Colonic mucosa (tissue), 4 donors: Measurements from ENCODE around the gene FASTK. TPM values are rescaled to one million over a fixed set of nuclear protein-coding genes. Genes with fewer than 3 reads are reported as not detected.

ENCODE experiments used
- DNase-seq: peaks from one replicate; pipeline ENCODE4 v3.0.0-alpha.2; 2020
- H3K27ac ChIP-seq: fragments of 200-600 bp; one replicate; pipeline ENCODE4 v1.8.0; 2021
- H3K27me3 ChIP-seq: fragments of 200-600 bp; one replicate; pipeline ENCODE4 v1.8.0; 2021
- H3K36me3 ChIP-seq: fragments of 200-600 bp; one replicate; pipeline ENCODE4 v1.8.0; 2021
- H3K4me1 ChIP-seq: fragments of 200-600 bp; one replicate; pipeline ENCODE4 v1.8.0; 2021; ENCODE audit warnings: mild to moderate bottlenecking
- H3K4me3 ChIP-seq: fragments of 200-600 bp; one replicate; pipeline ENCODE4 v1.8.0; 2021
- H3K9ac ChIP-seq, 2 donors: one replicate each; pipeline ENCODE4 v1.7.0; 2013; ENCODE audit warnings: control low read depth in 2 of 2, low read depth in 2 of 2, low read length in 2 of 2
- H3K9me3 ChIP-seq: fragments of 200-600 bp; one replicate; pipeline ENCODE4 v1.8.0; 2021
- intact Hi-C: fragments of 100-400 bp; cut with DNase I; formaldehyde crosslinking; loops from one replicate; pipeline ENCODE4 v1.14.1; 2022
- total RNA-seq, 2 donors: library from RNA; stranded (reverse); fragmentation: NEBNext Ultra II Directional in 1 of 2; extraction: Animal tissue kit (Norgen Biotek cat#: 25700) in 1 of 2; gene quantifications; one replicate each; pipeline ENCODE4 v1.2.1, GENCODE V29; 2021
- TF ChIP-seq, protein P1 (sequence below): fragments of 200-600 bp; IDR thresholded peaks from one replicate; pipeline ENCODE4 v1.8.0; 2022; ENCODE audit warnings: antibody characterized with exemption, mild to moderate bottlenecking
- donor health status: healthy.
- donor health status: DM: no; HTN: no; CAD: no.
- donor health status: DM: no; HTN: no; CAD: no.

Gene FASTK
- total RNA-seq, 2 donors from 2014 or later = 67.0 to 149 TPM

DNA sequence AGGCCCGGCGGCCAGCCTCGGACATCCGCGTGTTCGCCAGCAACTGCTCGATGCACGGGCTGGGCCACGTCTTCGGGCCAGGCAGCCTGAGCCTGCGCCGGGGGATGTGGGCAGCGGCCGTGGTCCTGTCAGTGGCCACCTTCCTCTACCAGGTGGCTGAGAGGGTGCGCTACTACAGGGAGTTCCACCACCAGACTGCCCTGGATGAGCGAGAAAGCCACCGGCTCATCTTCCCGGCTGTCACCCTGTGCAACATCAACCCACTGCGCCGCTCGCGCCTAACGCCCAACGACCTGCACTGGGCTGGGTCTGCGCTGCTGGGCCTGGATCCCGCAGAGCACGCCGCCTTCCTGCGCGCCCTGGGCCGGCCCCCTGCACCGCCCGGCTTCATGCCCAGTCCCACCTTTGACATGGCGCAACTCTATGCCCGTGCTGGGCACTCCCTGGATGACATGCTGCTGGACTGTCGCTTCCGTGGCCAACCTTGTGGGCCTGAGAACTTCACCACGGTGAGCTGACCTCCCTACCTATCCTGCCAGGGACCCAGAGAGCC is 31.6 kb downstream of the FASTK start:
- intact Hi-C loops = no loop called here
- no peak overlapping the region for H3K27ac ChIP-seq
- TF ChIP-seq, protein P1, sequence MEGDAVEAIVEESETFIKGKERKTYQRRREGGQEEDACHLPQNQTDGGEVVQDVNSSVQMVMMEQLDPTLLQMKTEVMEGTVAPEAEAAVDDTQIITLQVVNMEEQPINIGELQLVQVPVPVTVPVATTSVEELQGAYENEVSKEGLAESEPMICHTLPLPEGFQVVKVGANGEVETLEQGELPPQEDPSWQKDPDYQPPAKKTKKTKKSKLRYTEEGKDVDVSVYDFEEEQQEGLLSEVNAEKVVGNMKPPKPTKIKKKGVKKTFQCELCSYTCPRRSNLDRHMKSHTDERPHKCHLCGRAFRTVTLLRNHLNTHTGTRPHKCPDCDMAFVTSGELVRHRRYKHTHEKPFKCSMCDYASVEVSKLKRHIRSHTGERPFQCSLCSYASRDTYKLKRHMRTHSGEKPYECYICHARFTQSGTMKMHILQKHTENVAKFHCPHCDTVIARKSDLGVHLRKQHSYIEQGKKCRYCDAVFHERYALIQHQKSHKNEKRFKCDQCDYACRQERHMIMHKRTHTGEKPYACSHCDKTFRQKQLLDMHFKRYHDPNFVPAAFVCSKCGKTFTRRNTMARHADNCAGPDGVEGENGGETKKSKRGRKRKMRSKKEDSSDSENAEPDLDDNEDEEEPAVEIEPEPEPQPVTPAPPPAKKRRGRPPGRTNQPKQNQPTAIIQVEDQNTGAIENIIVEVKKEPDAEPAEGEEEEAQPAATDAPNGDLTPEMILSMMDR = no peak
- no peaks in the 10 kb centered on the region for H3K36me3 ChIP-seq
- no peaks in the 10 kb centered on the region for H3K9me3 ChIP-seq
- H3K4me3 ChIP-seq = no peak overlapping the region
- peaks cover 7% of the 10 kb centered on the region for H3K4me1 ChIP-seq
- no peaks in the 10 kb centered on the region for H3K27me3 ChIP-seq
- H3K9ac ChIP-seq = no peak overlapping the region
- no peak for DNase-seq

DNA sequence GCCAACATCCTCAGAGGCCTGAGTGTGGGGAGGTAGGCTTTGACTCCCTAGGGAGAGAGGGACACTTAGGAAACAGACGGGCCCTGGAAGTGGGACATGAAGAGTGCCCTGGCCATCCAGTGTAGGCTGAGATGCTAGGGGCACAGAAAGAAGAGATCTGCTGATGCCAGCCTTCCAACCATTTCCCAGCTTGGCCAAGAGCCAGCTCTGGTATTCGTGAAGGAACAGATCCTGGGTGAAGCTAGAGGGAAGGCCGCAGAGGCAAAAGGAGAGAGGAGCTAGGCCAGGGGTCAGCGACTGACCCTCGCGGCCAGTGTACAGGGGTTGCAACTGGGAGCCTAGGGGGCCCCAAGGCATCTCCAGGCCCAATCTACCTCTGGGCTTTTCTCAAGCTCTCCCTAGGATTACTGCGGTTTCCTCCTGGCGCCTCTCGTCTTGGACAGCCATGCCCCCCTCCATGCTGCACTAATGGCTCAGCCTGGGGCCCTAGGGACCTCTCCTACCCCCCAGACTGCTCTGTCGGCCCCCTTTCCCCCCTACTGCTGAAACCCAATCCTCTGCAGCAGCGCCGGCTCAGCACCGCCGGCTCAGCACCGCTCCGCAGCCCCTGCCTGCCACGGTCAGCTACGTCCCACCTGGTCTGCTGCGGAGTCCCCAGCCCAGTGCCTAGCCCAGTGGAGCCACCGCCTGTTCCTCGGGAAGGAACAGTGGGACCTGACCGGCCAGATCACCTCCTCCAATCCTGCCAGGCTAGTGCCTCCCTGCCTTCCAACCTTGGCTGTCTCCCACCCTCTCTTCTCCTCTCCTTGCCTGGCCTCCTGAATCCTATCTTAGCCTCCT is 32.4 kb downstream of the FASTK start, which contains the start of gene ASIC3:
TSS of gene ASIC3 (plus strand) at position 556 of the 840 bp plus-strand sequence. CDS start 355 bp downstream, outside the sequence.
- TF ChIP-seq, protein P1 = no peak
- DNase-seq = no peak

DNA sequence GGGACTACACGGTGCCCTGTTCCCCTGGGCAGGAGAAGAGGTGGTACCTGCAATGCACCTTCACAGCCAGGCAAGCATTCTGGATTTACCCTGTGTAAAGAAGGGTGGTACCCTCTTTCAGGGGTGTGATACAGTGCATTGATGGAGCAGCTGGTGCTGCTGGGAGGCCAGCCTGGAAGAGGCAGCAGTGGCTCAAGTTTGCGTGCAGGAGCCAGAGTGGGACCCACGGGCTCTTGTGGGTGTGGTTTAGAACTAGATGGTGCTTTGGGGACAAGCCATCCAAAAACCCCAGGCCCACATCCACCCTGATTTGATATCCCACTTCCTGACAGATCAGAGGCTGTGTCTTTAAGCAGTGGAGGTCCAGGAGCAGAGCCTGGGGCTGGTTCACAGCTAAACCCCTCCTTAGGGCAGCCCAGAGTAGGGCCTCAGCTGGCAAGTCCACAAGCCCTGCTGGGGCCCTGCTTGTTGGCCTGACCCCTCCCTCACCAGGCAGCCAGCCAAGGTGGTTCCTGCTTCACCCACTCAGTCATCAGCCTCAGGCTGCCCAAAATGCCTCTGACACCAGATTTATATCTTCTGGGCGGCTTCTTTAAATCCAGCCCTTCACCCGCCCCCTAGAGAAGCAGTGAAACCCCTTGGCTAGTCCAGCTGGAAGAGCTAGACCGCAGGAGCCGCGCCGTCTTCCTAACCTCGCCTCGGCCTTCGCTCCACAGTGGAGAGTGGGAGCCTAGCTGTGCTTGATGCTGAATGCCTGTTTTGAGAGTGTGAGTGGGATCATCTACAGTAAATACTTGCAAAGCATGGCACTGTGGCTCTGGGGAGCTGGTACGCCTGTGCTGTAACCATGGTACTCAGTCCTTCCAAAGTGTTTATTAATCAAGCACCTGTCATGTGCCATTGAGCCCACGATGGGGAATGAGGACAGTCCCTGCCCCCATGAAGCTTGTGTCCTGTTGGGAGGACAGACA is 33.7 kb downstream of the FASTK start:
- DNase-seq = peak; percentile 31
- Histone ChIP-seq H3K27me3 (no peaks in the 10 kb centered on the region), H3K9ac (no peak overlapping the region), H3K36me3 (no peaks in the 10 kb centered on the region), H3K27ac (no peak overlapping the region), H3K9me3 (no peaks in the 10 kb centered on the region), H3K4me1 (peaks cover 7% of the 10 kb centered on the region), H3K4me3 (no peak overlapping the region)
- TF ChIP-seq, protein P1 = no peak
- intact Hi-C loops = no loop called here

More for the DNA sequence above, 32.4 kb downstream of the FASTK start, which contains the start of gene ASIC3:
- H3K9ac ChIP-seq = no peak within 1 kb of the TSS
- H3K36me3 ChIP-seq = no peaks in the 10 kb centered on the region
- H3K27ac ChIP-seq = no peak within 1 kb of the TSS
- H3K27me3 ChIP-seq = no peaks in the 10 kb centered on the region
- no peaks in the 10 kb centered on the region for H3K9me3 ChIP-seq
- no peak within 1 kb of the TSS for H3K4me3 ChIP-seq
- intact Hi-C loops = no loop called here
- H3K4me1 ChIP-seq = peaks cover 7% of the 10 kb centered on the region

DNA sequence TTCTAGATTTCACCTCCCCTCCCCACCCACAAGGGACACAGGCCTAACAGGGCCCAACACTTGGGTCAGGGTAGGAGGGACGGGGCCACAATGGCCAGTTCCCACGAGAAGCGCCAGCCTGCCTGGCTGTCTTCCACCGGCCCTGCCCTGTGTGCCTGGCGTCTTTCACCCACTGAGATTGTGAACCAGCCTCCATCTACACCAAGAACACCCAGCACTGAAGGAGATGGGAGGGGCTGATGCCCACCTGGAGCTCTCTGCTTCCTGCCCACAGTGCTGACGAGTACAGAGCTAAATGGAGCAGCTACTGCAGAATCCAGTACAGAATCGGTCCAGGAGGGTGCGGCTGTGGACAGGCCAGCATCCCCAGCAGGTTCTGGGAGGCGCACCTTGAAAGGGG is 34.6 kb downstream of the FASTK start:
- Histone ChIP-seq H3K9me3 (no peaks in the 10 kb centered on the region), H3K27ac (no peak overlapping the region), H3K9ac (no peak overlapping the region), H3K27me3 (no peaks in the 10 kb centered on the region), H3K4me3 (no peak overlapping the region), H3K4me1 (peaks cover 1% of the 10 kb centered on the region), H3K36me3 (no peaks in the 10 kb centered on the region)
- TF ChIP-seq, protein P1 = no peak
- intact Hi-C loops = no loop called here
- DNase-seq = no peak

DNA sequence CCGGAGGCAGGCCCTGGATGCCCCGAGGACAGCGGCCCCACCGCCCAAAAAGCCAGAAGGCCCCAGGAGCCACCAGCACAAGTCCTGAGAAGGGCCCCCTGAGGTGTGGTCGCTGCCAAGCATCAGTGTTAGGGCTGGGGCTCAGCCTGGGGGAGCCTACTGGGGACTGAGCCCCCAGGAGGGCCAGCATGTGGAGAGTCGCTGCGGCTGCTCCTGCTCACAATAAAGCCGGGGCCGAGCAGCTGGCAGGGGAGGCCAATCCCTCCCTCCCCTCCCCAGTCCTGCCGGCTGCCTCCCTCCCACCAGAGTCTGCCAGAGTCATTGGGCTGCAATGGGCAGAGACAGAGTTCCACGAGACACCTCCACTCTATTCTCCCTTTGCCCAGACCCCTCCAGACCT is 35.3 kb downstream of the FASTK start:
- no peak for DNase-seq
- H3K36me3 ChIP-seq = no peaks in the 10 kb centered on the region
- H3K9ac ChIP-seq = no peak overlapping the region
- H3K4me3 ChIP-seq = no peak overlapping the region
- intact Hi-C loops = no loop called here
- H3K27ac ChIP-seq = no peak overlapping the region
- TF ChIP-seq, protein P1 = no peak
- H3K27me3 ChIP-seq = no peaks in the 10 kb centered on the region
- no peaks in the 10 kb centered on the region for H3K9me3 ChIP-seq
- no peaks in the 10 kb centered on the region for H3K4me1 ChIP-seq
